Stimulated activated CD4-positive, alpha-beta T cell treated with anti-CD3 and anti-CD28 coated beads, Interleukin-4, amount 100 ng/mL, for 1 hour (primary cell): ENCODE results near the gene CEP120.
A peak's percentile ranks its signal among the peaks of the same experiment; 100 is the strongest.
"Not testable (repeated sequence)": the region's sequence is repeated elsewhere in the genome, so short reads cannot be mapped to it uniquely, and the experiment has no call there.

Experiments
- DNase-seq: peaks from one replicate; pipeline ENCODE4 v3.0.0-alpha.2; 2020

Gene CEP120

DNA sequence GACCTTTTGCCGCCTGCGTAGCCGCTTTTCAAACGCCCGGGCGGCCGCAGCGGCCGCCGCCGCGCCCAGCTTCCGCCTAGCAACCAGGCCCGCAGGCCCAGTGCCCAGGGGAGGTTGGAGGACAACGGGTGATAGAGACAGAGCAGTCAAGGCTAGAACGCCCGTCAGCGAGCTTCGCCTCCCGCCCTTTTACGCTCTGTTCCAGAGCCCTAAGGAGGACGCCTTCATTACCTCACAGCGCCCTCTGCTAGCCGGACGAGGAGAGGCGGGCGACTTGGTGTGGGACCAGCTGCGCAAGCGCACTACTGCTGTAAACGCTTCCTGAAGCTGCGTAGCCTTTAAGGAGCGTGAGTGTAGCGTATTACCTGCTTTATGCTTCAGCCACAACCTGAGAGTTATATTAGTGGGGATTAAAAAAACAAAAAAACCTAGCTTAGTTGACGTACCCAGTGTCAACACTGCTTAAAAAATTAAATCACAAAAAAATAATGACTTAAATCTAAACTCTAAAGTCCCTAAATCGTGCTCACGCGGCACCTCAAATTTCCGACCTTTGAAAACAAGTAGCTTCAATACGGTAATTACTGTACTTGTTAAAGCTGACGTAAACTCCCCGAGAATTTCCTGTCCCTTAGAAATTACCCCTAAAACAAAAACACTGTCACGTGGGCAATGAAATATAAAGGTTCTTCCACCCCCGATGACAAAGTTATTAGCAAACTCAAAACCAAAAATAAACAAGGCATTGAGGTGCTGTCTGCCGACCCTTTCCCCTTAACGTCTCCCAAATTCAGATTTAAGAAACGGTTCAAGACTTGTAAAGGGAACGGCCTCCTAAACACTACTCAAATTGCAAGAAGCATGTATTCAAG lies at the start of gene CEP120:
Gene CEP120, minus strand, starts transcription at position 126 of the 872 bp plus-strand sequence. CDS start 405 bp downstream, outside the sequence.
- DNase-seq: peak; percentile 96

DNA sequence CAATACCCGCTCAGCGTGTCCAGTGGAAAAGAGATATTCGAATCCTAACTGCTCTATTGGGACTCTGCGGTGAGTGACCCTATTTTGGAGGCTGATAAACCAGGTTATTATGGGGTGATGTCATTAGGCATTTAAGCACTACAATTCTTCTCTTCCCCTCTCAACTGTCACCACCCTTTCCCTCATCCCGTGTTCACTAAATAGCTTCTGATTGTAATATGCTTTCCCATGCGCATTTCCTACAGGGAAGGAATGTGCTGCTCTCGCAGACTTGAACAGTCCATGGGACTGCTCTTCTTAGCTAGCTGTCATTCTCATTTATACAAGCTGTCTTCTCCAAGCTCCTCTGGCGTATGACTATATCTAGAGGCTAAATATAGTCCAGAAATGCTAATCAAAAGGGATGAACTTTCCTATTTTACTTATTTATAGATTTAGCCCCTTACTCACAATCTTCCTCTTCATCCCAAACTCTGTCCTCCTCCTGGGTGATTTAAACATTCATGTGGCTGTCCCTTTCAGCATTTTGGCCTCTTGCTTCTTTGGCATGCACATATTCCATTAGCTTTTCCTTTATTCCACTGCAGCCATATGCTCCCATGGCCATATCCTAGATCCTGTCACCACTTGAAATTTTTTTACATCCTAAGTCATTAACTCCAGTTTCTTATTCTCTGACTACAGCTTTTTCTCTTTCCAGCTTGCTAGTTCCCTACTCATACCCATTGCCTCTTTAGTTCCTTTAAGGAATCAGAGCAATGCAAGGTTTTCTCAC lies 49.1 kb upstream of the CEP120 start:
- no peak for DNase-seq

DNA sequence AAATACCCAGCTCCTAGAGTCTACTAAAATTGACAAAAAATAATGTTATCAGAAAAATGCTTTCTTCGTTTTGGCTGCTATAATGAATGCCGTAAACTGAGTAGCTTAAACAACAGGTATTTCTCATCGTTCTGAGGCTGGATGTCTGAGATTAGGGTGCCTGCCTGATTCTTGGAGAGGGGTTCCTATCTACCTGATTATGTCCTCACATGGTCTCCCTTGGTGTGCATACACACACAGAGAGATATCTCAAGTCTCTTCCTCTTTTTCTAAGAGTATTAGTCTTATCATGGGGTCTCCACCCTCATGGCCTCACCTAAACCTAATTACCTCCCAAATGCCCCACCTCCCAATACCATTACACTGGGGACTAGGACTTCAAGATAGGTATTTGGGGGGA lies 48.2 kb upstream of the CEP120 start:
- DNase-seq: no peak

DNA sequence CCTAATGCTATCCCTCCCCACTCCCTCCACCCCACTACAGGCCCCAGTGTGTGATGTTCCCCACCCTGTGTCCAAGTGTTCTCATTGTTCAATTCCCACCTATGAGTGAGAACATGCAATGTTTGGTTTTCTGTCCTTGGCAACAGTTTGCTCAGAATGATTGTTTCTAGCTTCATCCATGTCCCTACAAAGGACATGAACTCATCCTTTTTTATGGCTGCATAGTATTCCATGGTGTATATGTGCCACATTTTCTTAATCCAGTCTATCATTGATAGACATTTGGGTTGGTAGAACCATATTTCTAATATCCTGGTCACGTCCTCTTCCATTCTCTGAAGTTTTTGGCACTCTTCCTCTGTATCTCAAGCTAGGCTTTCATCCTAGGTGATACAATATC lies 43.6 kb upstream of the CEP120 start:
- not testable (repeated sequence) for DNase-seq

DNA sequence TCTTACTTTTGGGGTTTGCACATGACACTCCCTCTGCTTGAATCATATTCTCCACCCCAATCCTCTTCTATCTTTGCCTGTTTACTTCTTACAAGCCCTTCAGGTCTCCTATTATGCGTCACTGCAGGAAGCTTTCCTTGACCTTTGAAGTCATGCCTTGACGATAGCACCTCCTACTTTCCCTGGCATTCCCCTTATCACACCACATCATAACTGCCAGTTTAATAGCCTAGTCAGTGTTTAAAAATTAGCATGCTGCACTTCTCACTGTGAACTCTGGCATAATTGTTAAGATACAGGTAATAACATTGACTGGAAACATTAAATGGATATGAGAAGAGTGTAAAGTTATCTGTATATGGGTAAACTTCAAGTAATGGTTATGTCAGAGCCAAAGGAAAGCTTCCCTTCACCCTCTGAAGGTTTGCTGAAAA lies 37.1 kb upstream of the CEP120 start:
- DNase-seq: no peak

DNA sequence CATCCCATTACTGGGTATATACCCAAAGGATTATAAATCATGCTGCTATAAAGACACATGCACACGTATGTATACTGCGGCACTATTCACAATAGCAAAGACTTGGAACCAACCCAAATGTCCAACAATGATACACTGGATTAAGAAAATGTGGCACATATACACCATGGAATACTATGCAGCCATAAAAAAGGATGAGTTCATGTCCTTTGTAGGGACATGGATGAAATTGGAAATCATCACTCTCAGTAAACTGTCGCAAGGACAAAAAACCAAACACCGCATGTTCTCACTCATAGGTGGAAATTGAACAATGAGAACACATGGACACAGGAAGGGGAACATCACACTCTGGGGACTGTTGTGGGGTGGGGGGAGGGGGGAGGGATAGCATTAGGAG lies 35.8 kb upstream of the CEP120 start:
- not testable (repeated sequence) for DNase-seq

DNA sequence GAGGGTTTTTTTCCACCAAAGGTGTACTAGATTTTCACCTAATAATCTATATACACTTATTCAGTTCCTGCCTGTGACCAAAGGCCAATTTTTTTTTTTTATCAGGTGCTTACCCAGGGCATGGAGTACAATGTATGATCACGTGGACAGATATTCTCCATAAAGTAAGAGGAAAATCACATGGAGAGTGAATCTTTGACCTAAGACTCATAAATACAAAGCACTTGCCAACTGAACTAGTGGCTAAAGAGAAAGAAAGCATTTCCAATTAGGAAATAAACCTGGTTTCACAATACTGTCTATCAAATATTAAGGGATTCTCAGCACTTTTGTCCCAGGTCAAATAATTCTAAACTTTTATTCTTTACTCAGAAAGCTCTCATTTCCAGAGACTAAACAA lies 33.0 kb upstream of the CEP120 start:
- DNase-seq: no peak

DNA sequence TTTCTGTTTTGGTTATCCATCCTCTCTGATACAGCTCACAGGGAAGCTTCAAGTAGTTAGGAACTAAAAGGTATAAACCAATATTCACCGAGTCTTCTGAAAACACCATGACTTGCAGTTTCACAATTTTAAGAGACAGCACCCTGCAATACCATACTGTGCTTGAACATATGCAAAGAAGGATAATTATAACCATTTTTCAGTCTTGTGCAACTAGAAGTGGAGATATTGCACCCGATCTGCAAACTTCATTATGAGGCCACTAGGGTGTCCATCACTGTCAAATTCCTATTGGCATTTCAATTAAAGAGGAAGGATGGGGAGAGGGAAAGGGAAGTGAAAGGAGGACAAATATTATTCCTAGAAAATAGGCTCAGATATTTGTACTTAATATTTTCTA lies 32.4 kb upstream of the CEP120 start:
- no peak for DNase-seq

DNA sequence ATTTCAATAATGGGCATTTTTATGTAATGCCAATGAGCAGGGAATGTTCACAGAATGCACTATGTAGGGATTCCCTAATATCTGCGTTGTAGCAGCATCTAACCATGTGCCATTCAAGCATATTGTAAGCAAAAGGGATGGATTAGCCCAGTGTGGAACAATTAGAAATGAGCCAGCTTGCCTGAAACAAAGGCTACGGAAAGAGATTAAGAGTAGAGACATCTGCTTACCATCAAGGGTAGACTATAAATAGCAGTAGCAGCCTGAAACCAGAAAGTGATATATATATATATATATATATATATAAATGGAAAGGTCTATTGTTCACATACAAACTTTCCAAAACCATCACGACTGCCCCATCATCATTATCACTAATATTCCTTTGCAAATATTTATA lies 31.9 kb upstream of the CEP120 start:
- DNase-seq: no peak

DNA sequence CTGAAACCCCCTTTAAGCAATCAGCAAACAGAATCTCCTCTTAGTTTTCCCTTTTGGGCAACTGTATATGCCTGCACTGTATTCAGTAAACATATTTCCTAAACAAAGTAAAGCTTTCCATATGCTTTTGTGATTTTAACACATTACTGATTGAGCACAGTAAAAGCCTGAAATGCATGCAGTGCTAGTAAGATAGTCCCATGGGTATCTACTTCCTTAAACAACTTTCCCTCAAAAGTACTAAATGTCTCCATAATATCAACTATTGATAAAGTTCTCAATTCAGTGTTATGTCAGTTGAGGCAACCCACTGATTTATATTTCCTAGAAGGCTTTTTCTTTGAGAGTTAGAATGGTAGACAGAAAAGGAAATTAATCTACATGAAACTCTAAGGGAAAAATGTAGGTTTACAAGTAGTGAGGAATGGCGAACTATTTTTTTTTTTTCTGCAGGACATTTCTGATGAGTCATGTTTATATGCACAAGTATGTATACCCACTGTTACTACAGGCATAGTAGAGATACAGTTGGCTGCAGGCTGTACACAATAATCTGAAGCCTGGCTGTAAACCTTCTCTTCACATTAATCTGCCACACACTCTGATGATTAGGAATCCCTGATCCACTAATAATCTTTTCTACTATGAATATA lies 31.2 kb upstream of the CEP120 start:
- no peak for DNase-seq

DNA sequence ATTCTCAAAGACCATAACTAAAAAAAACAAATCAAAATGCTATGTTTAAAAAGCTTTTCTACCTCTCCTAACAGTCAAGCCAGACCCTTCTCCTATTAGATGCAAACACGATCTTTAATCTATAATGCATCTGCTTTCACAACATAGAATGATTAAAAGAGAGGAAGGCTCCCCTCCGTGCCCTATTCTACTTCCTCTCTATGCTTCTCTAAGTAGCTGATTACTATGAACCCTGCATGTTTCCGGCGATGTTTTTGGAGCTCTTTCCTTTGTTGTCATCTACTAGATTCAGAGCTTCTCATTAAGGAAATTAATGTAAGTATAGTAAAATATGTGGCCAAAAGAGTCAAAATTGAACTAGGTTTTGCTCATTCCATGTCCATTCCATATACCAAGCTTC lies 29.2 kb upstream of the CEP120 start:
- no peak for DNase-seq

DNA sequence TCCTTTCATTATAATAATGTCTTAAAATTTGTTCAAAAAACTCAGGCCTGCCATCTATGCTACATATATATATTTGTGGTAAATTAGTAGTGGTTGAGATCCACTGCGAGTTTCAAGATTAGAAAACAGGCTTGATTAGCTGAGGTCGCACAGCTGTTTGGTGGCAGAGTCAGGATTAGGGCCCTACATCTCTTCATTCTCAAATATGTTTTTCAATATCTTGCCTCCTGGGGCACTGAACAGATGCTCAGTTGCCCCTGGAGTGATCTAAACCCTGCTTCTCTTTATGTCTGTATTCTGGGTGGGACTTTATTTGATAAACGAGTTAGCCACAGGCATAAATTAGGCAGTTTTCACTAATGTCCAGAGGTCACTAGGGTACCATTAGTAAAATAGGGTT lies 27.8 kb upstream of the CEP120 start:
- DNase-seq: no peak

DNA sequence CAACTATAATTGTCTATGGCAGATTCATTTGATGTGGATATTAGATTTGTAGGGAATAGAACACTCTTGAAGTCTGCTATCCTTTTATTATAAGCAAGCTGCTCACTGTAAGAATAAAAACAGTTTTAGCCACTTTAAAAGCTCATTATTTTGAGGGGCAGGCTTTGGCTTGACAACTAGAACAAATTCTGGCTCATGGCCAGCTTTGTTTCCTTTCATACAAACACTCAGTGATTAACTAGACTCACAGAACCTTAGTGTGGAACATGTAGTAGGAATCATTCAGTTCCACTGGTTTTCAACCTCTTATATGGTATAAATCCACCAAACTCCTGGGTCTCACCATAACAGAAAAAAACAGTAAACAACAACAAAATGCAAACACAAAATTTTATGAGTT lies 27.4 kb upstream of the CEP120 start:
- no peak for DNase-seq

DNA sequence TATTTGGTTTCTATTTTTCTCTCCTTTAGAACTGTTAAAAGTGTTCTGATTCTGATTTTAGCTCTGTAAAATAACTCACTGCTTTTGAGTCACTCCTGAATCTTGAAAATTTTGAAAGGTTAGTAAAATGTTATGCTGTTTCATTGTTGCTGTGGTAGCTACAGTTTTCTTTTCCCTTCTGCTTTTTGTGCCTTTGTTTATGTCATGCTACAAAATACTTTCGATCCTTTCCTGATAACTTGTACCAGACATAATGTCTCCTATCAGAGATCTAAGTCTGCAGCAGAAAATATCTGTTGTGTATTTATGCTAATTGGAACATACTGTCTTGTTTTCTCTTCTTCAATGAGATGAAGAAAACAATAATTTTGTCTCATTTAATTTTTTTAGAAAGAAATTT lies 26.9 kb upstream of the CEP120 start:
- no peak for DNase-seq

DNA sequence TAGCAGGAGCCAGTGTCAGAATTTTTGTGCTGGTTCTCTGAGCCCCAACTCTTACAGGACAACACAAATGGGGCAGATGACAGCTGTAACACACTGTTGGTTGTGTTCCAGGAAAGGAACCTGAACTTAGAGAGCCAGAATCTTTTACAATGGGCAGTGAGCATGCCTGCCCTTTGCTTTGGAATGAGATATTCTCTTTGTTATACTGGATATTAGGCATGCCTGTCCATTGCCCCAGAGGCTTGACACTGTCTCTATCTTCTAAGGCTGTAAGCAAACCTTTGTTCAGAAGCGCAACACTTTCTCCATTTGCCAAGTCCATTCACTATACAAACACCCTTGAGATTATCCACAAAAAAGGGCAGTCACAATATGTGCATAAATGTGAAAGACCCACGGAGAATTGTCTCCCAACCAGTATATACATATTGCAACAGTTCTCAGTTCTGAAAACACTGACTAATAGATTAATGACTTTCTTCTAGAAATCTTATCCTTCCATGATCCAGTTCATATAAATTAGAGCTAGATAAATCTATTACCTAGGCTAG lies 26.3 kb upstream of the CEP120 start:
- DNase-seq: no peak

DNA sequence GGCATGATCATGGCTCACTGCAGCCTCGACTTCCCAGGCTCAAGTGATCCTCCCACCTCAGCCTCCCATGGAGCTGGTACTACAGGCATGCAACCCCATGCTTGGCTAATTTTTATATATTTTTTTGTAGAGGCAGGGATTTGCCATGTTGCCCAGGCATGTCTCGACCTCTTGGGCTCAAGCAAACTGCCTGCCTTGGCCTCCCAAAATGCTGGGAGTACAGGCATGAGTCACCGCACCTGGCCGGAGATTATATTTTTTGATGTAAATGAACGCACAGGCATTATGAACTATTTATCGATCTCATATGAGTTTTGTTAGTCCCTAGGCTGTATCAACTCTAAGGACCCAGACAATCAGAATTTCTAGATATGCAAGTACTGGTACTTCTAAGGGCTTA lies 25.5 kb upstream of the CEP120 start:
- no peak for DNase-seq

DNA sequence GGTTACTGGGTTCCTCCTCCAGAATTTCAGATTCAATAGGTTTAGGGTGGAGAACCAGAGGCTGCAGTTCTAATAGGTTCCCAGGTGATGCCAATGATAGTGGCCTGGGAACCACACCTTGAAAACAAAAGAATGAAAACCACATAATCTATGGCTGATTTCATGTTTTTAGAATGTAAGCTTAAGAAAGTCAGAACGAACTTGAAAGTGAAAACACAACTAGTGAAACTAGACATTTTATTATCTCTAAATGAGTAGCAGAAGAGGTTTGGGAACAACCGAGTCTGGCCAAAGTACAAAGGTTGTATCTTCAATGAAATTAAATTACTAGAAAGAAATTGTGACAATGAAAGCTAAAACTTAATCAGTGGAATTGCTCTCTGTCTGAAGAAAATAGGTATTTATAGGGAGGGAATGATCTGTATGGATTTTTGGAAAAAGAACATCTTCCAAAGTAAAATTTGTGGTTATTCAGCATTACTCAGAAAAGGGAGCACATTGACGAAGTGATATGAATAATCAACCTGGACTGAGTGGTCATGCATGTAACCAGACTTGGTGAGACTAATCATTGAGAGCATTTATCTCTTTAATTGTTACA lies 24.9 kb upstream of the CEP120 start:
- no peak for DNase-seq

DNA sequence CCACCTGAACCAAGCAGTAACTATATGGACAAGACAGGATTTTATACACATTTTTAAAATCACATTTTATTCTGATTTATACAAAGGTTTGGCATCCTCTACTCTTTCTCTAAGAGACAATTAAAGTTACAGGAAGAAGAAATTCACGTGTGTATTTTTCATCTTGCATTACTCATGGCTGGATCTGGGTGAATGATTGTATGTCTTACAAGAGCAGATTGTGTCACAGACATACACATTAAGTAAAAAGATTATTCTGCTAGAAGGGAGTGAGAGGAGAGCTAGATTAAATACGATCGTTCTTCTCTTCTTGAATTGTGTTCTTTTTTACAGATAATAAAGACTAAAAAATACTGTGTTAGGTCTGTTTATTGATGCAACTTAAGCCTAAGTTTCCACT lies 20.8 kb upstream of the CEP120 start:
- no peak for DNase-seq

DNA sequence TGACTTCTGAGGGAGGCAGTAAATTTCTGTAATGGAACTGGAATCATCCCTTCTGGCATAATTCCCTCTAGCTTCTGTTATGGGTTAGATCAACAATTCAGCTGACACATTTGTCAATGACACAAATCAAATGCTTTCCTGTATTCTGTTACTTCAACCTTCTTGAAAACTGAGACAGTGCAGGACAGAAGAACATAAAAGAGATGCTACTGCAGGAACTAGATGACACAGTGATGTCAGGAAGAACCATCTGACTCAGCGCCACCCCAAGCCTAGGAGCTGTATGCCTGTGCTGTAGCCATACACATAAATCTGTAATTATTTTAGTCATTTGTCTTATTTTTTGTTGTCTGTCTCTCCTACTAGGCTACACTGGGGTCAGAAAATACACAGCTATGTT lies 18.2 kb upstream of the CEP120 start:
- DNase-seq: peak; percentile 22

DNA sequence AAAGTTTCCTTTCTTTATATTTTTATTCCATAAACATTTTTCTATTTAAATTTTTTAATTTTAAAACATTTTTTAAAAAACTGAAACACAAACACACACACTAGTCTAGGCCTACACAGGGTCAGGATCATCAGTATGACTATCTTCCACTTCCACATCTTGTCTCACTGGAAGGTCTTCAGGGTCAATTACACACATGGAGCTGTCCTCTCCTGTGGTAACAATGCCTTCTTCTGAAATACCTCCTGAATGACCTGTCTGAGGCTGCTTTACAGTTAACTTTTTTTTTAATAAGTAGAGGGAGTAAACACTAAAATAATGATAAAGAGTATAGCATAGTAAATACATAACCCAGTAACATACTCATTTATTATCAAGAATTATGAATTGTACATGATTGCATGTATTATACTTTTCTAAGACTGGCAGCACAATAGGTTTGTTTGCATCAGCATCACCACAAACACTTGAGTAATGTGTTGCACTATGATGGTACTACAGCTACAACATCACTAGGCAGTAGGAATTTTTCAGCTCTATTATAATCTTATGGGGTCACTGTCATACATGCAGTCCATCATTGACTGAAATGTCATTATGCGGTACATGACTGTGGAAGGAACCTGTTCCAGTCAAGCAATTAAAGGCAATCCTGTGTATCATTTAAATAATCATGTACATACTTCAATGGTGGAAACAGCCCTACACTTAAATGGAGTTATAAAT lies 17.4 kb upstream of the CEP120 start:
- no peak for DNase-seq

DNA sequence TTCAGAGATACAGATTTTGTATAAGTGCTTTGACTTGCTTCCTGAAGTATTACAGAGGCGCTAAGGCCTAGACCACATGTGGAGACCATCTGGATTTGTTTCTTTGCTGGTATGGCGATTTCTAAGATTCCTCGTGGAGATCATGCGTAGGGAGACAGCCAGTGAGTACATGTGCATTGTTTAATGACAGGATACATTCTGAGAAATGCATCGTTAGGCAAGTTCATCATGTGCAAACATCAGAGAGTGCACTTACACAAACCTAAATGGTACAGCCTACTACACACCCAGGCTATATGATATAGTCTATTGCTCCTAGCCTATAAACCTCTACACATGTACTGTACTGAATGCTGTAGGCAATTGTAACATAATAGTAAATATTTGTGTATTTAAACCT lies 16.5 kb upstream of the CEP120 start:
- no peak for DNase-seq

DNA sequence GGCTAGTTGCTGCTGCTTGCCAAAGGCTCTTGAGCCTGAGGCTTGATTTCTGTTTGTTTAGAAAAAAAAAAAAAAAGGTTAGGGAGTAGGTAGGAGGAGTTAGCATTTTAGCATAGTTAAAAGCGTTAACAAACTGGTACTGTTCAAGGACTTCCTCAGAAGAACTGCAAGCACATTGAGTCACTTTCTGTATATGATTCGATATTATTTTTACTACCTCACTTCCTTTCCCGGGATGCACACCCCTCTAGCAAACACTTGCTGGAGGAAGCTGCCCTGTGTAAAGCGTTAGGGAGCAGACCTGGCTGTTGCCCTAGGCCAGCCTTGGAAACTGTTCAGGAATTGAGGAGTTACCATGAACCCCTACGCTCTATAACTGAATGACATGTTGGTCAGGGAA lies 15.7 kb upstream of the CEP120 start:
- DNase-seq: no peak
